ENCODE data around the gene STX18.
A peak's percentile ranks its signal among the peaks of the same experiment; 100 is the strongest.

STX18 gene

DNA sequence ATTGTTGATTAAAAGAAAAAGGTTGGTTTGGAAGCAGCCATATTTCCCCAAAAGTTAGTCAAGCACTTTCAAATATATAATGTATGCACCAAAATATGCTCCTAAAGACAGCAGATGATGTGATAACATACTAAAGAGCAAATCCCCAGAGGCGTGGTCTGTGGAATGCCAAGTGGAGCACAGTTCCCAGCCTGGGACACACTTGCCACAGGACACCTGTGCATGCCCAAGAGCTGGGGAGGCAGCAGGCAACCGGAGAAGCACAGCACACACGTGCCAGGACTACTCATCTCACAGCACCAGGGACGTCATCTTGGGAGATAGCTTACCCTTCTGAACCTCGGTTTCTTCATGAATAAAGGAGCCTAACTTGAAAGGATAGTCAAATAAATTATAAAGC lies 12.5 kb downstream of the STX18 start:
- no peaks in the 10 kb centered on the region for H3K9me3 ChIP-seq (ENCODE audit: control extremely low read depth in 1 of 5, control insufficient read depth in 4 of 5, insufficient read depth in 2 of 5, low read depth in 1 of 5, low read length in 4 of 5)
- CTCF ChIA-PET: interaction anchor here (0.9 to 1.0 kb wide), 2 partner anchors 10 to 16 kb away, joined by 3 to 5 read pairs; no protein-coding TSS in a partner anchor
- no peak overlapping the region for H3K27ac ChIP-seq (ENCODE audit: insufficient read depth in 1 of 2, low read depth in 1 of 2, low read length in 2 of 2, poor library complexity in 1 of 2, severe bottlenecking in 2 of 2)
- 96% methylated on average over 5 of the region's 5 CpGs for WGBS (ENCODE audit: insufficient coverage)
- POLR2A ChIA-PET: no interaction called here
- no peaks in the 10 kb centered on the region for H3K4me1 ChIP-seq (ENCODE audit: control extremely low read depth in 1 of 4, control insufficient read depth in 4 of 4, insufficient read depth in 4 of 4, low read length in 3 of 4)
- H3K4me3 ChIP-seq (ENCODE audit: control insufficient read depth in 1 of 7, extremely low read depth in 1 of 7, insufficient read depth in 4 of 7, low read depth in 2 of 7, low read length in 6 of 7): no peak overlapping the region
- no peak for DNase-seq
- H3K27me3 ChIP-seq (replicated peaks in 2 of 5; ENCODE audit: control insufficient read depth in 4 of 5, insufficient read depth in 5 of 5, low read length in 4 of 5): no peaks in the 10 kb centered on the region
- H3K36me3 ChIP-seq (ENCODE audit: control insufficient read depth in 4 of 4, insufficient read depth in 4 of 4, low read length in 3 of 4): peaks cover 0 to 2% (median 1%) of the 10 kb centered on the region in 4 experiments

DNA sequence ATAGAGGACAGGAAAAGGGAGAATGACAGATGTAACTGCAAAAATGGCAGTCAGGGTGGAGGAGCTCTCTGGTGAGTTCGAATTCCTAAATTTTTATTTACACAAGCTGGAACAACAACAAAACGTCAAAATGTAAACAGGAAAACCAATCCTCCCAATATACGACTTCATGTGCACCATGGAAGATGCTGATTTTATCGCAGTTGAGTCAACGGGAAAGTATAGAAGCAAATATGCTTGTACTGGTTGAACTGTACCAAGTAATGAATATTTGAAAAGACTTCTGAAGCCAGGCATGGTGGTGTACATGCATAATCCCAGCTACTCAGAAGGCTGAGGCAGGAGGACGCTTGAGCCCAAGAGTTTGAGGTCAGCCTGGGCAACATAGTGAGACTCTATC lies 15.4 kb downstream of the STX18 start:
- H3K36me3 ChIP-seq (ENCODE audit: control insufficient read depth in 4 of 4, insufficient read depth in 4 of 4, low read length in 3 of 4): peaks cover 0 to 2% (median 1%) of the 10 kb centered on the region in 4 experiments
- POLR2A ChIA-PET: no interaction called here
- DNase-seq: no peak
- no peak overlapping the region for H3K27ac ChIP-seq (ENCODE audit: insufficient read depth in 1 of 2, low read depth in 1 of 2, low read length in 2 of 2, poor library complexity in 1 of 2, severe bottlenecking in 2 of 2)
- no peaks in the 10 kb centered on the region for H3K9me3 ChIP-seq (ENCODE audit: control extremely low read depth in 1 of 5, control insufficient read depth in 4 of 5, insufficient read depth in 2 of 5, low read depth in 1 of 5, low read length in 4 of 5)
- CTCF ChIA-PET: interaction anchor here (0.8 to 1.4 kb wide), 2 partner anchors 15 to 41 kb away, joined by 3 to 5 read pairs; no protein-coding TSS in a partner anchor
- H3K27me3 ChIP-seq (replicated peaks in 2 of 5; ENCODE audit: control insufficient read depth in 4 of 5, insufficient read depth in 5 of 5, low read length in 4 of 5): no peaks in the 10 kb centered on the region
- H3K4me3 ChIP-seq (ENCODE audit: control insufficient read depth in 1 of 7, extremely low read depth in 1 of 7, insufficient read depth in 4 of 7, low read depth in 2 of 7, low read length in 6 of 7): no peak overlapping the region
- H3K4me1 ChIP-seq (ENCODE audit: control extremely low read depth in 1 of 4, control insufficient read depth in 4 of 4, insufficient read depth in 4 of 4, low read length in 3 of 4): no peaks in the 10 kb centered on the region
- WGBS (ENCODE audit: insufficient coverage): 94% methylated on average over 3 of the region's 6 CpGs

DNA sequence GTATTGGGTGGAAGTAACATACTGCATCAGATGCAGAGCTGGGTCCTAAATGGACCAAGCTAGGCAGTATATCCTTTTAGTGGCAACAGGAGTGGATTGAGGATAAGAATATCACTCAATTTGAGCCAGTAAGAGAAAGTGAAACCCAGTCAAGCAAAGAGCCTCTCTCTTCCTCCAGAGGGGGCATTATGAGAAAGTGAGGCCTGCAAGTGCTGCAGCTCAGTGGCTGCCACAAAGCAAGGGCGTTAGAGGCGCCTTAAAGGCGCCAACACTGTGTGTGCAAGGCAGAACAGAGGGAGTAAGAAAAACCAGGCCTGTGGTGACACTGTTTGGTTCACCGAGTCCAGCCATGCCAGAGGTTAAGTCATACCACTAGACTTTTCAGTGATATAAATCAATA lies 17.5 kb downstream of the STX18 start:
- CTCF ChIA-PET: interaction anchor here (1.0 to 1.5 kb wide), 2 partner anchors 13 to 18 kb away, joined by 3 to 7 read pairs; partner anchors contain the start of gene STX18
- 96% methylated on average over 3 of the region's 4 CpGs for WGBS (ENCODE audit: insufficient coverage)
- no peaks in the 10 kb centered on the region for H3K9me3 ChIP-seq (ENCODE audit: control extremely low read depth in 1 of 5, control insufficient read depth in 4 of 5, insufficient read depth in 2 of 5, low read depth in 1 of 5, low read length in 4 of 5)
- H3K27ac ChIP-seq (ENCODE audit: insufficient read depth in 1 of 2, low read depth in 1 of 2, low read length in 2 of 2, poor library complexity in 1 of 2, severe bottlenecking in 2 of 2): no peak overlapping the region
- peaks cover 0 to 2% (median 1%) of the 10 kb centered on the region in 4 experiments for H3K36me3 ChIP-seq (ENCODE audit: control insufficient read depth in 4 of 4, insufficient read depth in 4 of 4, low read length in 3 of 4)
- POLR2A ChIA-PET: interaction anchor here (0.9 kb wide), 1 partner anchor 17 kb away, joined by 3 read pairs; the partner anchor contains the start of gene STX18
- H3K4me3 ChIP-seq (ENCODE audit: control insufficient read depth in 1 of 7, extremely low read depth in 1 of 7, insufficient read depth in 4 of 7, low read depth in 2 of 7, low read length in 6 of 7): no peak overlapping the region
- H3K4me1 ChIP-seq (ENCODE audit: control extremely low read depth in 1 of 4, control insufficient read depth in 4 of 4, insufficient read depth in 4 of 4, low read length in 3 of 4): no peaks in the 10 kb centered on the region
- peaks cover 0 to under 1% (median 0%) of the 10 kb centered on the region in 5 experiments for H3K27me3 ChIP-seq (replicated peaks in 2 of 5; ENCODE audit: control insufficient read depth in 4 of 5, insufficient read depth in 5 of 5, low read length in 4 of 5)
- peak in 2 of 3 donors; percentile 56 to 64 for DNase-seq

DNA sequence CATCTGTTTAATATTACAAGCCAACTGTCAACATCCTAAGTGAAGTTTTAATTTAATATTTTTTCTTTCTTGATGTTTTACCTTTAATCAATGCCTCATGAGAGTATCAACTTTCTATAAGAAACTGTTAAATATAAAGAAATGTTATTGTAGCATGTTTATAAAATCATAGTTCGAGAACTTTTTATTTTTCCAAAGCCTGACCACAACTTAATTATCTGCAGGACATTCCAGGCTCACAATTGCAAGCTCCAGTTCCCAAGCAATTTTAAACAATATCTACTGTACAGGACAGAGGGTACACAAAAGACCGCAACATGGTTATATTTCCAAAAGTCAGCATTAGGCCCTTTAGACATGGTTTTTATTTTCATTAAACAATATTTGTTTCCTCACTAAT lies 20.1 kb downstream of the STX18 start:
- POLR2A ChIA-PET: no interaction called here
- no peak overlapping the region for H3K27ac ChIP-seq (ENCODE audit: insufficient read depth in 1 of 2, low read depth in 1 of 2, low read length in 2 of 2, poor library complexity in 1 of 2, severe bottlenecking in 2 of 2)
- no peaks in the 10 kb centered on the region for H3K9me3 ChIP-seq (ENCODE audit: control extremely low read depth in 1 of 5, control insufficient read depth in 4 of 5, insufficient read depth in 2 of 5, low read depth in 1 of 5, low read length in 4 of 5)
- no peak overlapping the region for H3K4me3 ChIP-seq (ENCODE audit: control insufficient read depth in 1 of 7, extremely low read depth in 1 of 7, insufficient read depth in 4 of 7, low read depth in 2 of 7, low read length in 6 of 7)
- H3K27me3 ChIP-seq (replicated peaks in 2 of 5; ENCODE audit: control insufficient read depth in 4 of 5, insufficient read depth in 5 of 5, low read length in 4 of 5): peaks cover 0 to 2% (median 0%) of the 10 kb centered on the region in 5 experiments
- WGBS (ENCODE audit: insufficient coverage): 100% methylated on average over 1 of the region's 2 CpGs
- CTCF ChIA-PET: interaction anchor here (2.1 kb wide), 1 partner anchor 10 kb away, joined by 6 read pairs; no protein-coding TSS in a partner anchor
- DNase-seq: no peak
- H3K36me3 ChIP-seq (ENCODE audit: control insufficient read depth in 4 of 4, insufficient read depth in 4 of 4, low read length in 3 of 4): no peaks in the 10 kb centered on the region
- H3K4me1 ChIP-seq (ENCODE audit: control extremely low read depth in 1 of 4, control insufficient read depth in 4 of 4, insufficient read depth in 4 of 4, low read length in 3 of 4): no peaks in the 10 kb centered on the region

DNA sequence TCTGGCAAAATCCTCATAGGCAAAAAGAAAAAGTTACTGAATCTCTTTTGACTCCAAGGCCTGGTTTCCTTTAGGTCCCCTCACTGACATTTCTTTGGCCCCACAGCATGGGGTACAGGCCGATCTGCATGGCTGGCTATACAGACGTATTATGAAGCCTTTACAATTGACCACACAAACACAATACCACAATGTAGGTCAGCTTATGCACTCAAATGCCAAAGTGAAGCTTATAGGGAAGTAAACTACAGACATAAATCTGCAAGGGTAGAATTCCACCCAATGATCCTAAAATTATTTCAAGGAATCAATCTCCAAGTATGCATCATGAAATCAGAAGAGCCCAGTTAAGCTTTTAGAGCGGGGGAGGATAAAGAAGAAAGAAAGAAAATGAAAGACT lies 20.7 kb downstream of the STX18 start:
- DNase-seq: no peak
- H3K36me3 ChIP-seq (ENCODE audit: control insufficient read depth in 4 of 4, insufficient read depth in 4 of 4, low read length in 3 of 4): no peaks in the 10 kb centered on the region
- H3K4me3 ChIP-seq (ENCODE audit: control insufficient read depth in 1 of 7, extremely low read depth in 1 of 7, insufficient read depth in 4 of 7, low read depth in 2 of 7, low read length in 6 of 7): no peak overlapping the region
- H3K27ac ChIP-seq (ENCODE audit: insufficient read depth in 1 of 2, low read depth in 1 of 2, low read length in 2 of 2, poor library complexity in 1 of 2, severe bottlenecking in 2 of 2): no peak overlapping the region
- CTCF ChIA-PET: interaction anchor here (2.1 kb wide), 1 partner anchor 9 kb away, joined by 6 read pairs; no protein-coding TSS in a partner anchor
- H3K4me1 ChIP-seq (ENCODE audit: control extremely low read depth in 1 of 4, control insufficient read depth in 4 of 4, insufficient read depth in 4 of 4, low read length in 3 of 4): no peaks in the 10 kb centered on the region
- WGBS (ENCODE audit: insufficient coverage): 100% methylated on average over 1 of the region's 3 CpGs
- H3K27me3 ChIP-seq (replicated peaks in 2 of 5; ENCODE audit: control insufficient read depth in 4 of 5, insufficient read depth in 5 of 5, low read length in 4 of 5): peaks cover 0 to 2% (median 0%) of the 10 kb centered on the region in 5 experiments
- POLR2A ChIA-PET: no interaction called here
- no peaks in the 10 kb centered on the region for H3K9me3 ChIP-seq (ENCODE audit: control extremely low read depth in 1 of 5, control insufficient read depth in 4 of 5, insufficient read depth in 2 of 5, low read depth in 1 of 5, low read length in 4 of 5)

DNA sequence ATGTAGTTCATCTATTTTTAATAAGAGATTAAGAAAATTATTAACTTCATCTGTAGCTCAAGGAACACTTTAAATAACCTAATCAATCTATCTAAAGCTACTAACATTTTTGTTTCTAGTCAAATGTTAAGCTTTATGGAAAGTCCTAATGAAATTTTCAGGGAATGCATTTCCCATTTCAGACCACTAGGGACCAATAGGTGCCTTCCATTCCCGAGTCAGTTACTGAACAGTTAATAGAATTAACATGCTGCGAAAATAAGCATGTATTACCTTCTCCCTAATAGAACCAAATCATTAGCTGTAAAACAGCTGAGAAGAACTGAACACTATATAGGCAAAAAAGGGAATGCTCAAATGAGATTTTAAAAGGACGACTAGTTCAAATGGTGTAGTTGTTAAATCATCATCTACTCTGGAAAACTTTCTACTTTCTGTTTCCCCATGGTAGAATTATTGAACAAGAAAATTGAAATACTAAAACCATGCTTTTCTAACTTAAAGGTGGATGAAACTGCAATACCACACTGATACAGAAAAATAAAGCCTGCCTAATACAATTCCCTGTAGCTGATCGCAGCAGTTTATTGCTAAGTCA lies 22.5 kb downstream of the STX18 start:
- ChIA-PET POLR2A (no interaction called here), CTCF (interaction anchor here (0.8 to 1.7 kb wide), 4 partner anchors 10 to 32 kb away, joined by 3 to 5 read pairs (median 3); partner anchors contain the start of gene STX18)
- Histone ChIP-seq H3K9me3 (ENCODE audit: control extremely low read depth in 1 of 5, control insufficient read depth in 4 of 5, insufficient read depth in 2 of 5, low read depth in 1 of 5, low read length in 4 of 5) (no peaks in the 10 kb centered on the region), H3K36me3 (ENCODE audit: control insufficient read depth in 4 of 4, insufficient read depth in 4 of 4, low read length in 3 of 4) (no peaks in the 10 kb centered on the region), H3K4me3 (ENCODE audit: control insufficient read depth in 1 of 7, extremely low read depth in 1 of 7, insufficient read depth in 4 of 7, low read depth in 2 of 7, low read length in 6 of 7) (no peak overlapping the region), H3K27me3 (replicated peaks in 2 of 5; ENCODE audit: control insufficient read depth in 4 of 5, insufficient read depth in 5 of 5, low read length in 4 of 5) (peaks cover 0 to 2% (median 0%) of the 10 kb centered on the region in 5 experiments), H3K27ac (ENCODE audit: insufficient read depth in 1 of 2, low read depth in 1 of 2, low read length in 2 of 2, poor library complexity in 1 of 2, severe bottlenecking in 2 of 2) (no peak overlapping the region), H3K4me1 (ENCODE audit: control extremely low read depth in 1 of 4, control insufficient read depth in 4 of 4, insufficient read depth in 4 of 4, low read length in 3 of 4) (peaks cover 0 to 3% (median 0%) of the 10 kb centered on the region in 4 experiments)
- WGBS (ENCODE audit: insufficient coverage): no CpG with 5 or more reads among the region's 4 CpGs
- DNase-seq: no peak

DNA sequence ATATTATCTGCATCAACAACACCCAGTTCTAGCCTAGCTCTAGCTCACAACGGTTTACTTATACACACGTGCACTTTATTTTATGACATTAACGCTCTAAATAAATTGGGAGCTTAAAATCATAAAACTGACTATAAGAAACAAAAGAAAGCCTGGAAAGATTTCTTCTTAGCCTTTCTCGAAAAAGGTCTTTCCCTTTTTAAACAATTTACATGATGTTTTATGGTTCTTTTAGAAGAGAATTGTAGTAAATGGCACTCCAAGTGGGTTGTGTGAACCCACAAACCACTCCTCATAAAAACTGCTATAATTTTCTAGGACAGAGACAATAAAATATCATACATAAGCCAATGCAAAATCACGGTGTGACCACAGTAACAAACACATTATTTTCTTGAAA lies 23.1 kb downstream of the STX18 start:
- 100% methylated on average over 1 of the region's 5 CpGs for WGBS (ENCODE audit: insufficient coverage)
- Histone ChIP-seq H3K4me3 (ENCODE audit: control insufficient read depth in 1 of 7, extremely low read depth in 1 of 7, insufficient read depth in 4 of 7, low read depth in 2 of 7, low read length in 6 of 7) (no peak overlapping the region), H3K36me3 (ENCODE audit: control insufficient read depth in 4 of 4, insufficient read depth in 4 of 4, low read length in 3 of 4) (no peaks in the 10 kb centered on the region), H3K27ac (ENCODE audit: insufficient read depth in 1 of 2, low read depth in 1 of 2, low read length in 2 of 2, poor library complexity in 1 of 2, severe bottlenecking in 2 of 2) (no peak overlapping the region), H3K4me1 (ENCODE audit: control extremely low read depth in 1 of 4, control insufficient read depth in 4 of 4, insufficient read depth in 4 of 4, low read length in 3 of 4) (peaks cover 0 to 3% (median 0%) of the 10 kb centered on the region in 4 experiments), H3K9me3 (ENCODE audit: control extremely low read depth in 1 of 5, control insufficient read depth in 4 of 5, insufficient read depth in 2 of 5, low read depth in 1 of 5, low read length in 4 of 5) (no peaks in the 10 kb centered on the region), H3K27me3 (replicated peaks in 2 of 5; ENCODE audit: control insufficient read depth in 4 of 5, insufficient read depth in 5 of 5, low read length in 4 of 5) (peaks cover 0 to 2% (median 0%) of the 10 kb centered on the region in 5 experiments)
- ChIA-PET POLR2A (no interaction called here), CTCF (interaction anchor here (0.6 to 1.7 kb wide), 3 partner anchors 23 to 33 kb away, joined by 3 read pairs; partner anchors contain the start of gene STX18)
- DNase-seq: no peak
